K562 (cell line): ENCODE data around the gene C8A. TPM values are rescaled to one million over a fixed set of nuclear protein-coding genes. Genes with fewer than 3 reads are reported as not detected.

ENCODE experiments used
- ATAC-seq: fragments of 200-7000 bp; cut with Tn5 transposase; 3 replicates; pipeline ENCODE4 v1.9.1; 2020; ENCODE audit warnings: moderate library complexity
- BruUV-seq: library from RNA; stranded (reverse); fragments of 400-500 nt; replicated peaks from 2 replicates; lab custom pipeline; 2021; lab: Mats Ljungman, UMichigan
- CTCF ChIA-PET: fragments of 300-600 bp; formaldehyde crosslinking; extraction: SDS; loops from one replicate; lab custom pipeline; 2021; ENCODE audit warnings: low intra/inter-chr PET ratio; lab: Yijun Ruan, JAX
- POLR2A ChIA-PET: fragments of 300-600, 350-650 bp; sonication (Branson Sonifier 250); formaldehyde crosslinking; extraction: SDS; loops from one replicate; lab custom pipeline; 2021; ENCODE audit warnings: antibody characterized with exemption, inconsistent platforms; lab: Yijun Ruan, JAX
- DNase-seq, 4 experiments: peaks; one replicate each; pipeline versions ENCODE4 v3.0.0 to v3.0.0-alpha.2; 2011 to 2018; ENCODE audit warnings: low spot score in 3 of 4, mixed read lengths in 3 of 4; ENCODE audit errors: extremely low read depth in 1 of 4
- FAIRE-seq: peaks from 2 replicates; lab custom pipeline; 2011; peaks lifted over from hg19 to GRCh38; lab: Jason Lieb, UNC
- H2AFZ ChIP-seq: 2 replicates; pipeline ENCODE4 v1.6.0; 2011; ENCODE audit warnings: low read depth, low read length, control low read depth, inconsistent platforms
- H3K27ac ChIP-seq: fragments of 200-600 bp; 3 replicates; pipeline ENCODE4 v1.8.0; 2011; ENCODE audit warnings: low read depth, mild to moderate bottlenecking, control low read depth, inconsistent platforms, low read length, moderate library complexity, mixed read lengths; ENCODE audit errors: extremely low read depth
- H3K27me3 ChIP-seq, 2 experiments: fragments of 300-600 bp in 1 of 2; 2 replicates in 1 of 2; 3 replicates in 1 of 2; pipeline versions ENCODE4 v1.6.0 to v1.8.0; 2011; ENCODE audit warnings: inconsistent platforms in 2 of 2, low read length in 2 of 2, mild to moderate bottlenecking in 1 of 2, mixed read lengths in 1 of 2, moderate library complexity in 1 of 2; ENCODE audit not compliant: control insufficient read depth in 2 of 2, insufficient read depth in 2 of 2
- H3K36me3 ChIP-seq: fragments of 300-600 bp; 3 replicates; pipeline ENCODE4 v1.8.0; 2011; ENCODE audit warnings: mild to moderate bottlenecking, low read length, inconsistent platforms; ENCODE audit not compliant: control insufficient read depth, insufficient read depth
- H3K4me1 ChIP-seq, 2 experiments: fragments of 200-600 bp in 1 of 2; replicated peaks in 1 of 2; 2 replicates in 1 of 2; 3 replicates in 1 of 2; pipeline versions ENCODE4 v1.5.1 to v1.8.0; 2011; ENCODE audit warnings: inconsistent platforms in 2 of 2, low read length in 2 of 2, mild to moderate bottlenecking in 1 of 2, mixed read lengths in 1 of 2, moderate library complexity in 1 of 2; ENCODE audit not compliant: control insufficient read depth in 2 of 2, insufficient read depth in 2 of 2
- H3K4me2 ChIP-seq: 2 replicates; pipeline ENCODE4 v1.6.1; 2011; ENCODE audit warnings: low read length, control low read depth, inconsistent platforms, mixed read lengths; ENCODE audit not compliant: insufficient read depth
- H3K4me3 ChIP-seq: fragments of 200-600 bp; sonication (generic), shearing (Covaris generic); 2 replicates; pipeline ENCODE4 v1.5.1; 2016; ENCODE audit warnings: control low read depth, inconsistent platforms
- H3K79me2 ChIP-seq: fragments of 200-600 bp; 3 replicates; pipeline ENCODE4 v1.8.0; 2011; ENCODE audit warnings: low read length, inconsistent platforms; ENCODE audit not compliant: control insufficient read depth, insufficient read depth
- H3K9ac ChIP-seq, 2 experiments: 2 replicates each; pipeline versions ENCODE4 v1.6.0 to v1.6.1; 2011; ENCODE audit warnings: low read depth in 2 of 2, low read length in 2 of 2, control low read depth in 1 of 2, inconsistent platforms in 1 of 2, mild to moderate bottlenecking in 1 of 2, mixed read lengths in 1 of 2; ENCODE audit not compliant: insufficient read depth in 1 of 2
- H3K9me1 ChIP-seq: one replicate; pipeline ENCODE4 v1.6.0; 2011; ENCODE audit warnings: inconsistent platforms, mild to moderate bottlenecking, low read length, moderate library complexity; ENCODE audit not compliant: control insufficient read depth, insufficient read depth
- H3K9me3 ChIP-seq: replicated peaks from 2 replicates; pipeline ENCODE4 v1.5.1; 2011; ENCODE audit warnings: low read depth, low read length, inconsistent platforms; ENCODE audit not compliant: control insufficient read depth, insufficient read depth
- H4K20me1 ChIP-seq: replicated peaks from 2 replicates; pipeline ENCODE4 v1.6.1; 2011; ENCODE audit warnings: low read length, inconsistent platforms, mixed read lengths; ENCODE audit not compliant: control insufficient read depth, insufficient read depth
- ATF1 ChIP-seq, 2 experiments: fragments of 450-650 bp in 1 of 2; IDR thresholded peaks; 2 replicates each; pipeline ENCODE4 v1.6.1; 2016; ENCODE audit warnings: missing compliant biosample characterization in 1 of 2, missing genetic modification characterization in 1 of 2
- BACH1 ChIP-seq: fragments of 200-800 bp; sonication (Bioruptor generic); IDR thresholded peaks from 2 replicates; pipeline ENCODE4 v1.6.1; 2016; ENCODE audit warnings: missing genetic modification characterization, missing compliant biosample characterization
- CREM ChIP-seq: IDR thresholded peaks from 2 replicates; pipeline ENCODE4 v1.6.1; 2014; ENCODE audit warnings: antibody characterized with exemption, low read depth
- GTF2F1 ChIP-seq: IDR thresholded peaks from 2 replicates; pipeline ENCODE4 v1.6.1; 2011; ENCODE audit warnings: low read depth, low read length, improper control_type of control experiment
- KDM2B ChIP-seq: fragments of 250-450 bp; sonication (Bioruptor Pico); IDR thresholded peaks from 2 replicates; pipeline ENCODE4 v1.8.0; 2021; ENCODE audit warnings: mild to moderate bottlenecking, moderate library complexity
- NEUROD1 ChIP-seq: fragments of 150-350 bp; IDR thresholded peaks from 2 replicates; pipeline ENCODE4 v1.6.1; 2014; ENCODE audit warnings: borderline replicate concordance, low read length, low read depth; ENCODE audit not compliant: partially characterized antibody
- TSC22D4 ChIP-seq: fragments of 450-650 bp; IDR thresholded peaks from 2 replicates; pipeline ENCODE4 v1.6.1; 2016; ENCODE audit warnings: missing genetic modification characterization, missing biosample characterization, control low read depth
- ZKSCAN8 ChIP-seq: fragments of 200-800 bp; sonication (Bioruptor generic); IDR thresholded peaks from 2 replicates; pipeline ENCODE4 v1.6.1; 2016; ENCODE audit warnings: missing genetic modification characterization, missing compliant biosample characterization
- WGBS: fragments of 100-300 bp; shearing (Covaris generic); methylation state at CpG from one replicate; pipeline ENCODE4 v1.1.6; 2016; ENCODE audit warnings: low coverage, mixed read lengths; ENCODE audit not compliant: insufficient coverage; ENCODE audit errors: missing lambda C conversion rate; 5-methylcytosine and 5-hydroxymethylcytosine counted together
- in situ Hi-C: fragments of 300-500 bp; cut with MboI; formaldehyde crosslinking; loops from 4 replicates; pipeline ENCODE4 v1.15.0; 2018; ENCODE audit warnings: inconsistent platforms, mixed read lengths
- intact Hi-C: fragments of 100-400 bp; cut with micrococcal nuclease; formaldehyde crosslinking; loops from 2 replicates; pipeline ENCODE4 v1.14.2; 2022
- polyA plus RNA-seq, 8 experiments: library from polyadenylated mRNA; depleted of rRNA in 4 of 8; stranded (reverse) in 5 of 8; unstranded in 3 of 8; fragments of >200 nt; fragmentation: Nextera tagmentation in 2 of 8; fragmentation: Illumina TruSeq in 1 of 8; extraction: Ambion mirVana in 2 of 8; extraction: Trizol in 1 of 8; gene quantifications; 2 replicates each; pipeline versions ENCODE4 v1.2.1 to v1.2.3, GENCODE V29; 2011 to 2014; ENCODE audit warnings: inconsistent platforms in 1 of 8, missing spikeins in 1 of 8
- total RNA-seq, 7 experiments: library from RNA; depleted of rRNA in 6 of 7; stranded (reverse); fragments of >200 nt in 6 of 7; fragmentation: Illumina TruSeq in 2 of 7; extraction: Trizol in 2 of 7; gene quantifications; 2 replicates each; pipeline versions ENCODE4 v1.2.1 to v1.2.3, GENCODE V29; 2011 to 2021; ENCODE audit warnings: low replicate concordance in 1 of 7
- TF ChIP-seq, protein P1 (sequence below): fragments of 250-450 bp; sonication (Bioruptor Pico); IDR thresholded peaks from 2 replicates; pipeline ENCODE4 v1.8.0; 2022; ENCODE audit warnings: moderate library complexity, mild to moderate bottlenecking, inconsistent platforms

The C8A gene
- total and polyA plus RNA-seq, 9 of the 15 experiments (the other 6 are each of a cell fraction or from before 2014, with no cell fraction given) = 0.09 TPM; not detected in 8

DNA sequence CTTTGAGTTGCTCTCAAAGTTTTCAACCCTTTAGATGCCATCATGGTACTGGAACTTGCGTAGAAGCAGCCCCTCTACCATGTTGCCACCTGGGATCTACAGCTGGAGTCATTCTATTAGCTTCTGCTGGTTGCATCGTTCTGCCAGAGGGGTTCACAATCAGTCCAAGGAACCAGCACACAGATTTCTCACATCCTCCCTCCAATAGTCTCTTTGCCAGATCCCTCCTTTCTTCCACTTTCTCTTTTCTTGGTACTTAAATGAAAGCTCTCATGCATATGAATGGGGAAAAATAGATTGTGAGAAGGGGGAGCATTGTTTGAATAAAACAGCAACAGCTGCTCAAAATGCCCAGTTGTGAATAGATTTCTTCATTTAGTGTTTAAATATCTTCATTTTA is 4.2 kb upstream of the C8A start:
- Histone ChIP-seq H3K36me3 (no peaks in the 10 kb centered on the region), H3K27ac (no peak overlapping the region), H3K9me3 (no peaks in the 10 kb centered on the region), H3K4me2 (no peak overlapping the region), H2AFZ (no peak overlapping the region), H3K9ac (no peak overlapping the region), H3K27me3 (no peaks in the 10 kb centered on the region; a peak in 1 of 5 replicates), H4K20me1 (no peaks in the 10 kb centered on the region), H3K4me3 (no peak overlapping the region), H3K9me1 (no peaks in the 10 kb centered on the region), H3K4me1 (no peaks in the 10 kb centered on the region), H3K79me2 (no peaks in the 10 kb centered on the region)
- intact Hi-C loops = no loop called here
- in situ Hi-C loops = no loop called here
- DNase-seq (no peak), FAIRE-seq (no peak), ATAC-seq (no peak)
- 0% methylated on average over 2 of the region's 2 CpGs for WGBS
- ChIA-PET CTCF (no interaction called here), POLR2A (interaction anchor here (0.6 kb wide), 1 partner anchor 10 kb away, joined by 3 read pairs; no protein-coding TSS in a partner anchor)
- no TSS peak for BruUV-seq
- TF ChIP-seq, protein P1, sequence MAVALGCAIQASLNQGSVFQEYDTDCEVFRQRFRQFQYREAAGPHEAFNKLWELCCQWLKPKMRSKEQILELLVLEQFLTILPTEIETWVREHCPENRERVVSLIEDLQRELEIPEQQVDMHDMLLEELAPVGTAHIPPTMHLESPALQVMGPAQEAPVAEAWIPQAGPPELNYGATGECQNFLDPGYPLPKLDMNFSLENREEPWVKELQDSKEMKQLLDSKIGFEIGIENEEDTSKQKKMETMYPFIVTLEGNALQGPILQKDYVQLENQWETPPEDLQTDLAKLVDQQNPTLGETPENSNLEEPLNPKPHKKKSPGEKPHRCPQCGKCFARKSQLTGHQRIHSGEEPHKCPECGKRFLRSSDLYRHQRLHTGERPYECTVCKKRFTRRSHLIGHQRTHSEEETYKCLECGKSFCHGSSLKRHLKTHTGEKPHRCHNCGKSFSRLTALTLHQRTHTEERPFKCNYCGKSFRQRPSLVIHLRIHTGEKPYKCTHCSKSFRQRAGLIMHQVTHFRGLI (CRISPR knock-in tag) = no peak
- no peak for TF ChIP-seq CREM
- no peak for TF ChIP-seq BACH1
- TF ChIP-seq ZKSCAN8 (CRISPR knock-in tag) = no peak
- TF ChIP-seq KDM2B = no peak
- TF ChIP-seq GTF2F1 = no peak
- TF ChIP-seq NEUROD1 = no peak
- TF ChIP-seq ATF1 (CRISPR knock-in tag; IDR thresholded peaks at IDR 0.05) = no peak
- no peak for TF ChIP-seq ATF1 (tag; IDR thresholded peaks at IDR 0.05)
- no peak for TF ChIP-seq TSC22D4
